ENCODE results near the gene KCNJ12. TPM values are rescaled to one million over a fixed set of nuclear protein-coding genes. Genes with fewer than 3 reads are reported as not detected.

Gene KCNJ12
- total RNA-seq, 2 experiments from 2014 or later = 0.11 TPM; not detected in 1

GRCh38 chr17:21388944-21389343, 12.8 kb downstream of the KCNJ12 start:
- Mint-ChIP-seq H3K4me1 (ENCODE audit: low read depth) (no peaks in the 10 kb centered on the region), H3K27me3 (no peaks in the 10 kb centered on the region), H3K27ac (no peak overlapping the region), H3K4me3 (no peak overlapping the region), H3K9me3 (no peaks in the 10 kb centered on the region), H3K36me3 (ENCODE audit: low read depth) (no peaks in the 10 kb centered on the region)
- DNase-seq = no peak
- POLR2A ChIA-PET = no interaction called here
- Histone ChIP-seq H3K27ac (ENCODE audit: low read depth in 1 of 2, low read length in 2 of 2) (no peak overlapping the region), H3K9me3 (ENCODE audit: control insufficient read depth in 1 of 2, insufficient read depth in 1 of 2, low read length in 2 of 2) (no peaks in the 10 kb centered on the region), H3K4me1 (ENCODE audit: insufficient read depth, low read length) (no peaks in the 10 kb centered on the region), H3K27me3 (ENCODE audit: control insufficient read depth in 1 of 2, insufficient read depth in 2 of 2, low read length in 2 of 2) (no peaks in the 10 kb centered on the region), H3K4me3 (ENCODE audit: low read length) (no peak overlapping the region), H3K36me3 (ENCODE audit: insufficient read depth, low read length) (no peaks in the 10 kb centered on the region)
- CTCF ChIA-PET = interaction anchor here (0.9 kb wide), 1 partner anchor 18 kb away, joined by 3 read pairs; no protein-coding TSS in a partner anchor
- intact Hi-C loops (cut with DNase I, micrococcal nuclease) = no loop called here
- no peak for TF ChIP-seq CTCF (IDR thresholded peaks at IDR 0.05)
- ATAC-seq (ENCODE audit: poor library complexity) = no peak

- H3K27me3 Mint-ChIP-seq = no peaks in the 10 kb centered on the region
- no peak overlapping the region for H3K27ac Mint-ChIP-seq
- H3K36me3 Mint-ChIP-seq (ENCODE audit: low read depth) = no peaks in the 10 kb centered on the region
- H3K36me3 ChIP-seq (ENCODE audit: insufficient read depth, low read length) = no peaks in the 10 kb centered on the region
- H3K4me1 Mint-ChIP-seq (ENCODE audit: low read depth) = no peaks in the 10 kb centered on the region
- intact Hi-C loops (cut with DNase I, micrococcal nuclease) = no loop called here
- no peaks in the 10 kb centered on the region for H3K9me3 ChIP-seq (ENCODE audit: control insufficient read depth in 1 of 2, insufficient read depth in 1 of 2, low read length in 2 of 2)
- TF ChIP-seq CTCF (IDR thresholded peaks at IDR 0.05) = no peak
- POLR2A ChIA-PET = no interaction called here
- no peak overlapping the region for H3K4me3 Mint-ChIP-seq
- CTCF ChIA-PET = interaction anchor here (0.9 kb wide), 1 partner anchor 18 kb away, joined by 3 read pairs; no protein-coding TSS in a partner anchor
- no peaks in the 10 kb centered on the region for H3K27me3 ChIP-seq (ENCODE audit: control insufficient read depth in 1 of 2, insufficient read depth in 2 of 2, low read length in 2 of 2)
- H3K4me1 ChIP-seq (ENCODE audit: insufficient read depth, low read length) = no peaks in the 10 kb centered on the region
- H3K9me3 Mint-ChIP-seq = no peaks in the 10 kb centered on the region
- H3K4me3 ChIP-seq (ENCODE audit: low read length) = no peak overlapping the region
- no peak overlapping the region for H3K27ac ChIP-seq (ENCODE audit: low read depth in 1 of 2, low read length in 2 of 2)
- no peak for DNase-seq
- ATAC-seq (ENCODE audit: poor library complexity) = no peak
Observed at GRCh38 chr17:21389394-21389793, 13.2 kb downstream of the KCNJ12 start.

GRCh38 chr17:21390294-21390693, 14.1 kb downstream of the KCNJ12 start:
- TF ChIP-seq CTCF (IDR thresholded peaks at IDR 0.05) = no peak
- no peaks in the 10 kb centered on the region for H3K9me3 ChIP-seq (ENCODE audit: control insufficient read depth in 1 of 2, insufficient read depth in 1 of 2, low read length in 2 of 2)
- H3K36me3 Mint-ChIP-seq (ENCODE audit: low read depth) = no peaks in the 10 kb centered on the region
- H3K4me1 Mint-ChIP-seq (ENCODE audit: low read depth) = no peaks in the 10 kb centered on the region
- intact Hi-C loops (cut with DNase I, micrococcal nuclease) = no loop called here
- no peak overlapping the region for H3K27ac ChIP-seq (ENCODE audit: low read depth in 1 of 2, low read length in 2 of 2)
- DNase-seq = no peak
- no peaks in the 10 kb centered on the region for H3K36me3 ChIP-seq (ENCODE audit: insufficient read depth, low read length)
- no peak overlapping the region for H3K4me3 ChIP-seq (ENCODE audit: low read length)
- H3K27ac Mint-ChIP-seq = no peak overlapping the region
- CTCF ChIA-PET = no interaction called here
- no peaks in the 10 kb centered on the region for H3K27me3 ChIP-seq (ENCODE audit: control insufficient read depth in 1 of 2, insufficient read depth in 2 of 2, low read length in 2 of 2)
- H3K4me1 ChIP-seq (ENCODE audit: insufficient read depth, low read length) = no peaks in the 10 kb centered on the region
- no peak for ATAC-seq (ENCODE audit: poor library complexity)
- H3K9me3 Mint-ChIP-seq = no peaks in the 10 kb centered on the region
- POLR2A ChIA-PET = no interaction called here
- H3K27me3 Mint-ChIP-seq = no peaks in the 10 kb centered on the region
- H3K4me3 Mint-ChIP-seq = no peak overlapping the region
